SK-N-SH (cell line): ENCODE results near the gene SNRPB2.

Experiments used
- EP300 ChIP-seq, 2 experiments: IDR thresholded peaks; 2 replicates each; pipeline versions ENCODE4 v1.4.0 to v1.6.1; 2012; ENCODE audit warnings: borderline replicate concordance in 1 of 2, low read depth in 1 of 2, low read length in 1 of 2
- EZH2phosphoT487 ChIP-seq: fragments of 200-600 bp; sonication (generic); IDR thresholded peaks from 2 replicates; pipeline ENCODE4 v1.6.1; 2017; ENCODE audit warnings: low read depth, mixed run types, mild to moderate bottlenecking, antibody characterized with exemption, moderate library complexity, borderline replicate concordance
- POLR2AphosphoS5 ChIP-seq: IDR thresholded peaks from 2 replicates; pipeline ENCODE4 v1.6.1; 2012; ENCODE audit warnings: low read depth, low read length
- RCOR1 ChIP-seq: fragments of 150-350 bp; IDR thresholded peaks from 2 replicates; pipeline ENCODE4 v1.6.1; 2017; ENCODE audit warnings: antibody characterized with exemption, low read length
- RFX5 ChIP-seq: IDR thresholded peaks from 2 replicates; pipeline ENCODE4 v1.6.1; 2012; ENCODE audit warnings: mild to moderate bottlenecking, improper control_type of control experiment, low read length
- TAF1 ChIP-seq: IDR thresholded peaks from 2 replicates; pipeline ENCODE4 v1.6.1; 2012; ENCODE audit warnings: low read depth, mild to moderate bottlenecking, low read length, moderate library complexity, borderline replicate concordance

DNA sequence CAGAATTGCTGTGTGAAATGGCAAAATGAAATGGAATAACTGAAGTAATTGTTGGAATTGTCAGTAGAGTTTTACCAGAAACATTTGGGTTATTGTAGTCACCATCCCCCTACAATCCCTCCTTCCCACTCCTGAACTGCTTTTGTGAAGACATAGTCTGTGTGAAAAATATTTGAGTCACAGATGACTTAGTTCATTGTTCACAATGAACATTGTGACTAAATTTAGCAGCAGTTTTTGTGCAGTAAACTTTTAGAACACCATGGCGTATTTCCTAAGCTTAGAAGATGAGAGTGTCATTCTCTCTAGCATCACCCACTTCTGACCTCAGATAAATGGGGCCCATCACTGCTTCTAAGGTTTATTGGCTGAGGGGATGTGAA lies 29.3 kb downstream of the SNRPB2 start:
- TF ChIP-seq RCOR1: no peak
- no peak for TF ChIP-seq RFX5
- TF ChIP-seq TAF1: no peak
- no peak for TF ChIP-seq POLR2AphosphoS5
- TF ChIP-seq EP300 (IDR thresholded peaks at IDR 0.05; ENCODE audit: borderline replicate concordance in 1 of 2, low read depth in 1 of 2, low read length in 1 of 2): no peak
- no peak for TF ChIP-seq EZH2phosphoT487
